ENCODE measurements around the gene TMEM127.

- TF ChIP-seq CTCF (IDR thresholded peaks at IDR 0.05) = no peak
- no peak for TF ChIP-seq POLR2AphosphoS5 (IDR thresholded peaks at IDR 0.05)
- no peak for TF ChIP-seq POLR2A (IDR thresholded peaks at IDR 0.05)
These were observed 26.0 kb upstream of the TMEM127 start for GRCh38 chr2:96291751-96292150.
